GM11168 (cell line): ENCODE results near the gene MAP4K4.

Experiments
- in situ Hi-C: fragments of 300-500 bp; cut with MboI; formaldehyde crosslinking; loops from one replicate; pipeline ENCODE4 v1.12.0; 2022; ENCODE audit warnings: low sequenced_read_pairs; ENCODE audit not compliant: unreplicated experiment

MAP4K4 gene

DNA sequence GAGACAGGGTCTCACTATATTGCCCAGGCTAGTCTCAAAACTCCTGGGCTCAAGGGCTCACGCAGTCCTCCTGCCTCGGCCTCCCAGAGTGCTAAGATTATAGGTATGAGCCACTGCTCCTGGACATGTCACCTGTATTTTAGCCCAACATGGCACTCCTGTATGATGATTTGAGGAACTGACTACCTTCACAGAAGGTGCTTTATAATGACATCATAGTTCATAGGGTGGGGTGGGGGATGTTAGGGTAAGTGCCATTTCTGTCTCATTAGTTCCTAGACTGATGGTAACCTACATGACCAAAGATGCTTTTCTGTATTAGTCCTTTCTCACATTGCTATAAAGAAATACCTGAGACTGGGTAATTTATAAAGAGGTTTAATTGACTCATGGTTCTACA is 109.7 kb downstream of the MAP4K4 start:
- in situ Hi-C loops: no loop called here

DNA sequence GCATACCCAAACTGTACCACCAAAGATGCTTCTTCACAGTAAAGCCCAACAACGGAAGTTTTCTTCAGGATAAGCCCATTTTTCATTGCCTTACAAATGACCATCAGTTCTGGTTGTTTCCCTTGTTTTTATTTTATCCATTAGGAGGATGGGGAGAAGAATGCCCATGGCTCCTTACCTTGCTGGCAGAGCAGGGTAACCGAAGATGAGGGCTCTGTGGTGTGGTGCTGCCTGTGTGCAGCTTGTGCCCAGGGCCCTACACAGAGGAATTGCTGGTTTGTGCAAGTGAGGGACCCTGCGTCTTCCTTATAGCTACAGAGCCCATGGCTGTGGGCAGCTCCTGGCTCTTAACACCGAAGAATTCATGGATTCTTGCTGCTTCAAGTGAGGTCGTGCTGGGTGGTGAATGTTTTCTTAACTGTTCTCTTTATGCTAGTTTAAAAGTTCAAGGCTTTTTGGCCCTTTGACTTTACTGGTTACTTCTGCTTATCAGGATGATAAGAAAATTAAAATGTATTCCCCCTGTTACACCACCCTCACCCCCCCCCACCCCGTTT is 110.6 kb downstream of the MAP4K4 start:
- in situ Hi-C loops: no loop called here

DNA sequence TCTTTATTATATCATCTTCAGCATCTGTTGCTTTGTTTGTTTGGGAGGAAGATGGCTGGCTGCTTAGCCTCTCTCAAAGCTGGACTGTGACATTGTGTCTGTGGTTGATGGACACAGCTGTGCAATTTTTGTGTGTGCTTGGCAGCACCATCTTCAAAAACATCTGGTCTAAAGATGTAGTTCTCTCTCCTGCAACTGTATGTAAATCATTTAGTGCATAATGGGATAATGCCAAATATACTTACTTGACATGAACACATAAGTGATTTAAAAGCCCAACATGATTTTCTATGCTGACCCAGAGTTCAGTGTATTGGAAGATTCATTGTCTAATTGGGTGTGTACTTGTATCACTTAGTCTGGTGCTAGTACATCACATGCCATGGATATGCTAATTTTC is 112.2 kb downstream of the MAP4K4 start:
- in situ Hi-C loops: no loop called here

DNA sequence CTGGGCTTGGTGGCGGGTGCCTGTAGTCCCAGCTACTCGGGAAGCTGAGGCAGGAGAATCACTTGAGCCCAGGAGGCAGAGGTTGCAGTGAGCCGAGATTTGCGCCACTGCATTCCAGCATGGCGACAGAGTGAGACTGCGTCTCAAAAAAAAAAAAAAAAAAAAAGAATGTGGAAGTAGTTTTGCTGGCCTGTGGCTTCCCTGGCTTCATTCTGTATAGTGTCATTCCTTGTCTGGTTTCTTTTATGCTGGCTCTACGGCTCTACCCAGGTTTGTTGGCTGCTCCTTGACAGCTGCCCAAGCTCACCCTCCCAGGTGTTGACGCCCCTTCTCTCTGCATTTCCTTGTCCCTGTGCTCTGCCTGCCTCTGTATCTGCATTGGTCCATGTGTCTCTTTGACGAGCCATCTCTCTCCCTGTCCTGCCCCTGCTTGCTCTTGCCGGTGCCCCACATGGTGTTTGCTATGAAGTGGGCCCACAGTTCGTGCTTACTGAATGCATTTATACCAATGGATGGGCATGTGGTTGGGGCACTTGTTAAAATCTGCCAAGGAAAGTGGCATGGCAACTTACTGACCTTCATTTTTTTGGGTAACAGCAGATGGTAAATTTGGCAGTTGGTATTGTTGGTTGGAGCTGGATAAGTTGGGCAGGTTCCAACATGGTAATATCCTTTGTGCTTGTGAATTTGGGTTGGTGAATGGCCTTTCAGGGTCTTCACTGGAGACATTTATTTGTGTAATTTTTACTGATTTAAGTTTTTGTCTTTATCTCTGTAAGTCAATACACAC is 113.9 kb downstream of the MAP4K4 start:
- in situ Hi-C loops: no loop called here

DNA sequence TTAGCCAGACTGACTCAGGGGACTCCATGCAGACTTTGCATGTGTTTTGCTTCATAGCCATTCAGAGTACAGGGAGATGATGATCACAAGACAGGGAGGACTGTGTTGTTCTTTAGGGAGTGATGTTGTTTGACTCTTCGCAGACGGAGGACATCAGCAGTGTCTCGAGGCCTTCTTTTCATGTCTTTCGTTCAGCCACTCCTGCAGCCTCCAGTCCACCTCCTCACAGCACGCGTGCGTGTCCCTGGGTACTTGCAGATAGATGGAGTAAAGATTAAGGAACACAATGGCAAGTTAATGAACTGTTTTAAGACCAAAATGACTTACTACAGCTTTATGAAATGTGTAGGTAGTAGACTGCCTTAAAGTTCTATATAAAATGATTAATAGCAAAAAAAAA is 114.7 kb downstream of the MAP4K4 start:
- in situ Hi-C loops: no loop called here

DNA sequence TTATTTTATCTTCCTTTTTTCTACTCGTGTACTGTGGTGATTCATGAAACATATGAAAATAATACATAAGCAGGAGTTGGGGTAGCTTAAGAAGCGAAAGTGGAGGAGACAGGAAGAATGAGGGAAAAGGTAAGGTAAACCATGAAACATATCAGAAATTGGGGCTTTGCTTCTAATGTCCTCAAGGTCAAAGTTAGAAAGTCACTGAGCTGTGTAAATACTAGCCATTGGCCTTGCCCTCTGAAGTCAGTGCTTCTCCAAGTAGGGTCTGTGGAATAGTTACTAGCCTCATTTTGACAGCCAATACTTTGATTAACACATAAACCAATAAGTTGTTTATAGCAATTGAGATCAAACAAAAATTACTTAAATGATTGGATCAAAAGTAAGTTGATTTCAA is 117.2 kb downstream of the MAP4K4 start:
- in situ Hi-C loops: no loop called here

DNA sequence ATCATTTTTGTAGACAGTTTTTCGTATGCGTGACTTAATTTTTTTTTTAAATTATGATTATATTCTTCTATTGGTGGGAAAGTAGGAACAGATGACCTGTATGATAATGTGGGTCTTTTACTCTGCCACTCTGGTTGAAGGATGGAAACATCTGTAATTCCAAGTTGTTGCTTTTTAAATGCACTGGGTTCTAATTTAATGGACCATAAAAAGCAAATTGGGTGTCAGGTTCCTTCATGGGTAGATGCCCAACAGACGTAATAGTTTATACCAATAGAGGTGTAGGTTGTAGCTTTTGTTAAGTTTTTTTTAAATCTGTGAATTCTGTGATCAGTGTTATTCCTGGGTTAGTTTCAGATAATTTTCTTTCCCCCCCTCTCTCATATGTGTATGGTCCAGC is 117.6 kb downstream of the MAP4K4 start:
- in situ Hi-C loops: no loop called here

DNA sequence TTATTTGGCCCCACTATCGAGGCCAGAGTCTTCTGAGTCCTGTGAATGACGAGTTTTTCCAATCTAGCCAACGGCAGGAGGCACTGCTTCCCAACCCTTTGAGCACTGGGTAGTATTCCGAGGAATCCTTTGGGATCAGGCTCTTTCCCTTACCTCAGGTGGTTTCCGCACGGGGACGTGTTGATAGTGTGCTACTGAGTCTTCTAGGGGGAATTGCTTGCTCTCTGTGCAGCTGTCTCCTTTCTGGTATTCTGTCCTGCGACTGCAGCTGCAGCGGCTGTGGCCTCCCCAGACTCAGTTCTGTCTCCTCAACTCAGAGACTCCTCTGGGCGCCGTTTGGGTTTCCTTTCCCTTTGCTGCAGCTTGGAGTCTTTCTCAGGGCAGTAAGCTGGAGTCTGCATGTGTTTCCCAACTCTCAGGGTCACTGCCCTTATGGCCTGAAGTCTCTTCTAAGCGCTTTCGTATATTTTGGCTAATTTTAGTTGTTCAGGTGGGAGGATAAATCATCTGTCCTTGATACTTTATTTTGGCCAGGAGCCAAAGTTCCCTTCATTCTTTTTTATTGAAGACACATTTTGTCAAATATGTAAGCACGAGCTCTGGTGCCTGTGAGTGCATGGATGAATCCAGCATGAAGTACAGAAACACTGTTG is 118.4 kb downstream of the MAP4K4 start:
- in situ Hi-C loops: no loop called here

DNA sequence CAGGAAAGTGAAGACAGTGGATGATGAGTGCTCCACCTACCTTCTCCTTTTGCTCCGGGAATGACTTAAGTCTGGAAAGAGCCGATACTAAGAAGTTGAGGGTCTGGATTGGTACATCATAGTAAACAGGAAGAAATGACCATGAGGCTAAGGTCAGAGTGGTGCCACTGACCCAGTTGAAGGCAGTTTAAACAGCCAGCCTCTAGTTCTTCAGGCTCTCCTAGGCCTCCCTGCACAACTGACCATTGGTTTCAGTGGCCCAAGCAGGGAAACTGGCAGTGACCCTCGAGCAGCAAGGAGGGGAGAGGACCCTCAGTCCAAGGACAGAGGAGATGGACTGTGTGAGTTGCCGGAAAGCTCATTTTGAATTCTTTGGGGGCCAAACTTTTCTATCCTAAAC is 119.1 kb downstream of the MAP4K4 start:
- in situ Hi-C loops: no loop called here

DNA sequence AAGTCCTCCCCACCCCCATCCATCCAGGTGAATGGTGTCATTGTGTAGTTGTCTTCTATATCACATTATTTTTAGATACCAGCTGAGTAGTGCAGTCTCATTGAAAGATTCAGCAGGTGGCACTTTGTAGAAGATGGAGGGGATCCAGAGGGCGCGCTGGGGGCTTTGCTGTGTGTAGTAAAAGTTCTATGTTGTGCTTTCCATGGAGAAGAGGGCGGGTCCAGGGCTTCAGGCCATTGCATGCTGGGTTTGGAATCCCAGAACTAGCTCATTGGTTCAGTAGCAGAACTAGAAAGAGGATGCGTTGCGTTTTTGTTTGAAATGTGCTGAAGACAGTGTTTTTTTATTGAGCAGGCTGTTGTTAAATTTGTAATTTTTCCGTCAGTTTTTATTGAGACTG is 120.0 kb downstream of the MAP4K4 start:
- in situ Hi-C loops: no loop called here

DNA sequence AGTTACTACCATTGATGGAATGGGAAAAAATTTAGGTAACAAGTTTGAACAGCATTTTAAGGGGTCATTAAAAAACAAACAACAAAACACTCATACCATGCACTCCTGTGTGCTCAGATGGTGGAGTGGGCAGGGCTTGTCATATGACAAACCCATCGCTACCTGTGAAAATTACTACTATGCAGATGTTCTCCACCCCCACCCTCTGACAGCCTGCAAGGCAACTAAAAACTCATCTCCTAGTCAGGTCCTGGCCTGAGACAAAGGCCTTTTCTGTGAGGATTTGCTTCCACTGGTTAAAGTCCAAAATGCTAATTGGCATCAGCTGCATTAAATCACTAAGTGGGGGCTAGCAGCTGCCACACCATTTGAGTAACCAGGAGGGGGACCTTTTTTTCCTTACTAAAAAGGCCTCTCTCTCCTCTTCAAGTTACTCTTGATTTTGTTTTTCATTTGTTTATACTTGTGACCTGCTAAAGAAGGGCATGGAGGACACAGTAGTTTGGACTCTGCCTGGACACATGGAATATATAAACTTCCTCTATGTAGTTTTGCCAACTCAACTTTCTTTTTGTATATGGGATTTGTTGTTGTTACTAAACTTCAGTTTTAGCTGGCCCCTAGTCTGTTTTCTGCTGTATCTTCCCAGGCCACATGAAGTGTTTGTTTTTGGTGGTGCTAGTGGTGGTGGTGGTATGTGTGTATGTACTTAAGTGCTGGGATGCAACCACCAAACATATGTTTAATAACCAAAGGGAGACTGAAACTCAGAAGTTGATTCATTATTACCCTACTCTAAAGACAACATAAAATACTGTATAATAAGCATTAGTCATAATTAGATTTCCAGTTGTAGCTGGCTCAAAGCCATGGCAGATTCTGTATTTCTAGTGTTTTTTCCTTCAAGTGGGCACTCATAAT is 121.3 kb downstream of the MAP4K4 start:
- in situ Hi-C loops: no loop called here

DNA sequence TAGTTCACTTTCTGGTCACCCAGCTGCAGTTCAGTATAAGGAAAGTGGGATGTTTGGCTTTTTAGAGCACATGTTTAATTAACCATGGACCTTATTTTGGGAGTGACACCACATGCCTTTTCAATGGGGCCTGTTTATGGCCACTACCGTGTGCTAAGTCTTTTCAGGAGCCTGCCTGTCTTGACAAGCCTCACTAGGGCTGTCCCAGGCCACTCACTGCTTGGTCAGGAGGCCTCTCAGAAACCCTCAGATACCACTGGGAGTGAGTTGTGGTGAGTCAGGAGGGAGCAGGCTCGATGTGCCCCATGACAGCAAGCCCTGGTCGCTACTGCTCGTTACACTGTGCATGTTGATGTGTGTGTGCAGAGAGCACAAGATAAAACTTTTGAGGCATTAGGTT is 123.0 kb downstream of the MAP4K4 start:
- in situ Hi-C loops: no loop called here

DNA sequence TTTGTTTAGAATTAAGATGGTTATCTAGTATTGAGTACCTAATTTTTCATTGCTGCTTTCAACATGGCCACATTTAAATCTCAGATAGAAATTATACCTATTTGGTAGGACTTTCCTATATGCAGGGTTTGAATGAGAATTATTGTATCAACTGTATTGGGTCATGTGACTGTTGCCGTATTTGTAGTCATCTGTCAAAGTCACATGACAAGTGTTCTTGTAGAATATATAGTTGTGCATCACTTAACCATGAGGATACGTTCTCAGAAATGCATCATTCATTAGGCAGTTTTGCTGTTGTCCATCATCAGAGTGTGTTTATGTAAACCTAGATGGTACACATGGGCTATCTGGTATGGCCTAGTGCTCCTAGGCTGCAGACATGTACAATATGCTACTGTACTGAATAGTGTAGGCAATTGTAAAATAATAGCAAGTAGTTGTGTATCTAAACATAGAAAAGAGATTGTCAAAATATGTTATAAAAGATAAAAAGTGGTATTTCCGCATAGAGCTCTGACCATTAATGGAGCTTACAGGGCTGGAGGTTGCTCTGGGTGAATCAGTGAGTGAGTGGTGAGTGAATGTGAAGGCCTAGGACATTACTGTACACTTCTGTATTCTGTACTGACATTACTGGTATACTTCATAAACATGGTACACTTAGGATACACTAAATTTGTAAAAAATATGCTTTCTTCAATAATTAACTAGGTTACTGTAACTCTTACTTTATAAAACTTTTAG is 123.7 kb downstream of the MAP4K4 start:
- in situ Hi-C loops: no loop called here

DNA sequence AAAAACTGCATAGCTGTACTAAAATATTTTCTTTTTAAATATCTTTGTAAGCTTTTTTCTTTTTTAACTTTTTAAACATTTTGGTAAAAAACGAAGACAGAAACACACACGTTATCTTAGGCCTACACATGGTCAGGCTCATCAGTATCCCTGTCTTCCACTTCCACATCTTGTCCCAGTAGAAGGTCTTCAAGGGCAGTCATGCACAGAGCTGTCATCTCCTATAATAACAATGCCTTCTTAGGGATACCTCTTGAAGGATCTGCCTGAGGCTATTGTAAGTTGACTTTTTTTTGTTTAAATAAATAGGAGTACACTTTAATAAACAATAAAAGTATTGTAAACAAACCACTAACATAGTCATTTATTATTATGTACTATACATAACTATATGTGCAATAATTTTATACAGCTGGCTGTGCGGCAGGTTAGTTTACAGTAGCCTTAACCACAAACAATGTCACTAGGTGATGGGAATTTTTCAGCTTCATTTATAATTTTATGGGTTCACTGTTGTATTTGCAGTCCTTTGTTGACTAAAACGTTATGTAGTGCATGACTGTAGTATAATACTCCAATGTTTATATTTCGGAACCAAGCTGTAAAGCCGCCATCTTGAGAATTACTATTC is 124.4 kb downstream of the MAP4K4 start:
- in situ Hi-C loops: no loop called here

DNA sequence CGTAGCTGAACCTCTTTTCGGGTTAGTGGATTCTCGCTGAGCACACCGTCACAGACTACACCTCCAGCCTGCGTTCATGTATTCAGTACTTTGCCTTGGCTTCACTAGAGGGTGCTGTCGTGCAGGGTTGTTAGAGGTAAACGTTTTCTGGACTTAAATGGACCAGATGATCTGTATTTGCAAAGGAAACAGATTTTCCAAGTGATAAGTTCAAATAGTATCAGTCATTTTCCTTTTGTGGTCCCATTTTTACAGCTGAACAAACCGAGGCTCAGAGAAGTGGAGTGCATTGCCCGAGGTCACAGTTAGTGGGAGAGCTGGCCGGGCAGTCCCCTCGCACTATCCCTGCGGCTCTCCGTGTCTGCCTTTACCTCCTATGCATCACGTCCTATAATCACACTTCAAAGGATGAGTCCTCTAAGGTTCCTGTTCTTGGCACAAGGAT is 125.9 kb downstream of the MAP4K4 start:
- in situ Hi-C loops: no loop called here

DNA sequence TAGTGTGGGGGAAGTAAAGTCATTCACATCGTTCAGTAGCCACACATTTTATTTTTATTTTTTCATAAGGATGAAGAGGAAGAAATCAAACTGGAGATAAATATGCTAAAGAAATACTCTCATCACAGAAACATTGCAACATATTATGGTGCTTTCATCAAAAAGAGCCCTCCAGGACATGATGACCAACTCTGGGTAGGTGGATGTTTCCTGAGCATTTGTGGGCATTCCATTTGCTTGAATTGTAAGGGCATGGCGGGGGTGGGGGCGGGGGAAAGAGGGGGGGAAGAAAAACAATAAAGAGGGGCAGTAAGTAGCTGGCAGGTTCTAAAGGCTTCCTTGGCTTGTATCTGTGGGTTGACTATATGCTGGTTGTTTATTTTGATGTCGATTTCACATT is 126.4 kb downstream of the MAP4K4 start:
- in situ Hi-C loops: no loop called here

DNA sequence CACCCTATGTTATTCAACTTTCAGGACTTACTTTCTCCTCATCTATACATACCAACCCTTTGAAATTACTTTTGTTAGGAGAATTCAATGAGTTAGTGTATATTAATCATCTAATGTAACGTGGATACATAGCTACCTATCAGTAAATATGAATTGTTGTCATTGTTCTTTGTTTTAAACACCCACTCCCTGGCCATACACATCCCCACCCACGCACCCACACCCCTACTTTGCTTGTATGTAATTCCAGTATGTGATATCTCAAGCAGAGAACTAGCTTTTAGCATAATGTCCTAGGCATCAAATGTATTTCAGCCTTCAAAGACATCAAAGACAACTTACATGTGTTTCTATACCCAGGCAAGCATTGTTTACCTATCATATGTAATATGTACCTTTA is 129.2 kb downstream of the MAP4K4 start:
- in situ Hi-C loops: loop anchor here (25.0 kb wide), 1 partner anchor 414 kb away; no protein-coding TSS in a partner anchor

DNA sequence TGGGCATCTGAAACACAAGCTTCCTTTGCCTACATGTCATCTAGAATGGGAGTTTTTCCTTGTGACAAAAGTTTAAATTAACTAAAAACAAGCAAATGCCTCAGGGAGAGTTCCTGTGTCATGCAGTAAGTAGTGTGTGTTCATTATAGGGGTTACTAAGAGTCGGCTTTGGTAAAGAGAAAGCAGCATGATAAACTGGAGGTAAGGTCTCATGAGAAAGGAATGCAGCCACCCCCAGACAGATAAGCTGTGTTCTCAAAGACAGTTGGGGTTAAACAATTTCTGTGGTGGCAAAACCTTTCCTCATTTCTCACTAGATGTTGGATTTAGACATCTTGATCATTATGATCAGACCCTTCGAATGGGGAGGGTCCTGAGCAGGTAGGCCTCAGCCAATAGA is 129.7 kb downstream of the MAP4K4 start:
- in situ Hi-C loops: loop anchor here (25.0 kb wide), 1 partner anchor 415 kb away; no protein-coding TSS in a partner anchor

DNA sequence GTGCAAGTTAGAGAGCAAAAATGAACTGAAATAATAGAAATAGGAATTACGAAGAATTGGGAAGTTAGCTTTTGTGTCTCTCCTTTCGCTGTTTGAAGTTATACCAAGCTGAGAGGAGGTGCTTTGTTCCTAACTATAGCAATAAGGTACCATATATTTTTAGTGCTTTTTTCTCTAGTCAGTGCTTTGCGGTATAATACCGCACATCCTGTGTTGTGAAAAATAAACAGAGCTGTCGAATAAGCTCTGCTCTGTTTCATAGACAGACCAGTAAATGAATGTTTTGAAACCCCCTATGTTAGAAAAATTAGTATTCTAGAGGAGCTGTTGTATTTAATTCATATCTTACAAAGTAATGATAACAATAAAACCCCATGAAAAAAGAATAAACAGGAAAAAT is 130.8 kb downstream of the MAP4K4 start:
- in situ Hi-C loops: loop anchor here (25.0 kb wide), 1 partner anchor 416 kb away; no protein-coding TSS in a partner anchor
